Measurements from ENCODE around the gene BRSK1. TPM values are rescaled to one million over a fixed set of nuclear protein-coding genes. Genes with fewer than 3 reads are reported as not detected.

BRSK1 gene
- total and polyA plus RNA-seq, 2 of the 13 experiments (the other 11 are each of a cell fraction or from before 2014, with no cell fraction given), result 0.18 to 1.2 TPM

GRCh38 chr19:55257461-55258420 is 26.1 kb upstream of the BRSK1 start (continued):
- no peak for TF ChIP-seq SOX13 (IDR thresholded peaks at IDR 0.05)
- TF ChIP-seq SOX13 (CRISPR knock-in tag; conservative IDR thresholded peaks at IDR 0.05 in 1 of 2, IDR thresholded peaks at IDR 0.05 in 1 of 2), result no peak
- TF ChIP-seq ZNF329 (CRISPR knock-in tag; IDR thresholded peaks at IDR 0.05; ENCODE audit: low read depth), result 0 out of 2 replicates have a peak, but pooled peaks have one; percentile 6
- peak; percentile 53 for TF ChIP-seq AGO2 (optimal IDR thresholded peaks at IDR 0.05; ENCODE audit: low read depth, low read length)
- no peak for TF ChIP-seq CSRNP2 (CRISPR knock-in tag; conservative IDR thresholded peaks at IDR 0.05; ENCODE audit: low read depth)
- no peak for TF ChIP-seq CSRNP1 (CRISPR knock-in tag; IDR thresholded peaks at IDR 0.05)
- no peak for TF ChIP-seq CEBPB (IDR thresholded peaks at IDR 0.05; ENCODE audit: borderline replicate concordance, low read depth, low read length)
- TF ChIP-seq ZBTB3 (CRISPR knock-in tag; IDR thresholded peaks at IDR 0.05; ENCODE audit: borderline replicate concordance, low read depth), result no peak
- TF ChIP-seq BCL3 (CRISPR knock-in tag; IDR thresholded peaks at IDR 0.05), result no peak
- TF ChIP-seq ZNF121 (CRISPR knock-in tag; IDR thresholded peaks at IDR 0.05), result no peak
- TF ChIP-seq ZNF383 (CRISPR knock-in tag; IDR thresholded peaks at IDR 0.05; ENCODE audit: borderline replicate concordance), result no peak
- TF ChIP-seq HCFC1 (IDR thresholded peaks at IDR 0.05; ENCODE audit: low read depth, low read length), result no peak
- no peak for TF ChIP-seq ONECUT2 (CRISPR knock-in tag; IDR thresholded peaks at IDR 0.05)
- TF ChIP-seq, protein P1, sequence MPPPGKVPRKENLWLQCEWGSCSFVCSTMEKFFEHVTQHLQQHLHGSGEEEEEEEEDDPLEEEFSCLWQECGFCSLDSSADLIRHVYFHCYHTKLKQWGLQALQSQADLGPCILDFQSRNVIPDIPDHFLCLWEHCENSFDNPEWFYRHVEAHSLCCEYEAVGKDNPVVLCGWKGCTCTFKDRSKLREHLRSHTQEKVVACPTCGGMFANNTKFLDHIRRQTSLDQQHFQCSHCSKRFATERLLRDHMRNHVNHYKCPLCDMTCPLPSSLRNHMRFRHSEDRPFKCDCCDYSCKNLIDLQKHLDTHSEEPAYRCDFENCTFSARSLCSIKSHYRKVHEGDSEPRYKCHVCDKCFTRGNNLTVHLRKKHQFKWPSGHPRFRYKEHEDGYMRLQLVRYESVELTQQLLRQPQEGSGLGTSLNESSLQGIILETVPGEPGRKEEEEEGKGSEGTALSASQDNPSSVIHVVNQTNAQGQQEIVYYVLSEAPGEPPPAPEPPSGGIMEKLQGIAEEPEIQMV (CRISPR knock-in tag; IDR thresholded peaks at IDR 0.05; ENCODE audit: low read depth), result no peak
- no peak for TF ChIP-seq NFYC (CRISPR knock-in tag; IDR thresholded peaks at IDR 0.05)
- no peak for TF ChIP-seq NFE2L1 (CRISPR knock-in tag; IDR thresholded peaks at IDR 0.05; ENCODE audit: borderline replicate concordance)
- peak; percentile 44; the same call in 1 of the 2 replicates for TF ChIP-seq ZSCAN31 (CRISPR knock-in tag; IDR thresholded peaks at IDR 0.05; ENCODE audit: low read depth)
- TF ChIP-seq AGO1 (IDR thresholded peaks at IDR 0.05; ENCODE audit: low read depth, low read length, poor library complexity, severe bottlenecking), result no peak
- TF ChIP-seq ZNF570 (CRISPR knock-in tag; IDR thresholded peaks at IDR 0.05; ENCODE audit: borderline replicate concordance), result no peak
